GM21360 (cell line): ENCODE results near the gene ZFHX2.

Source experiments
- ATAC-seq: cut with Tn5 transposase; IDR thresholded peaks from one replicate; pipeline ENCODE4 v1.9.1; 2021; ENCODE audit warnings: mild to moderate bottlenecking, moderate library complexity; ENCODE audit not compliant: unreplicated experiment

Gene ZFHX2

GRCh38 chr14:23523229-23524016 is 28.1 kb downstream of the ZFHX2 start:
- no peak for ATAC-seq

GRCh38 chr14:23522643-23523198 is 28.8 kb downstream of the ZFHX2 start:
- no peak for ATAC-seq

- ATAC-seq = no peak
These were observed 29.6 kb downstream of the ZFHX2 start for GRCh38 chr14:23521785-23522640.

- ATAC-seq = no peak
These were observed 30.5 kb downstream of the ZFHX2 start for GRCh38 chr14:23520899-23521533.

- ATAC-seq = no peak
These were observed 32.9 kb downstream of the ZFHX2 start for GRCh38 chr14:23518709-23519108.

GRCh38 chr14:23517650-23518326 is 33.8 kb downstream of the ZFHX2 start:
- no peak for ATAC-seq

GRCh38 chr14:23514644-23514957 is 37.0 kb downstream of the ZFHX2 start:
- ATAC-seq = no peak

GRCh38 chr14:23513818-23514643 is 37.5 kb downstream of the ZFHX2 start:
- no peak for ATAC-seq

GRCh38 chr14:23513005-23513817 is 38.4 kb downstream of the ZFHX2 start:
- ATAC-seq = no peak

GRCh38 chr14:23512156-23512555 is 39.4 kb downstream of the ZFHX2 start:
- no peak for ATAC-seq

- ATAC-seq = no peak
These were observed 57.3 kb downstream of the ZFHX2 start for GRCh38 chr14:23494223-23494622.

- ATAC-seq = no peak
These were observed 58.8 kb downstream of the ZFHX2 start for GRCh38 chr14:23492618-23493272.

GRCh38 chr14:23487216-23487615 is 64.3 kb downstream of the ZFHX2 start:
- no peak for ATAC-seq

- no peak for ATAC-seq
These were observed 65.5 kb downstream of the ZFHX2 start for GRCh38 chr14:23486036-23486435.

GRCh38 chr14:23485326-23485725 is 66.2 kb downstream of the ZFHX2 start:
- ATAC-seq = no peak

- ATAC-seq = no peak
These were observed 68.2 kb downstream of the ZFHX2 start for GRCh38 chr14:23483236-23483854.

GRCh38 chr14:23482823-23483148 is 68.8 kb downstream of the ZFHX2 start:
- no peak for ATAC-seq
